PFSK-1 (cell line): ENCODE results near the gene GPR132.

Experiments
- FOXP2 ChIP-seq: optimal IDR thresholded peaks from 2 replicates; pipeline ENCODE3; 2011; ENCODE audit warnings: borderline replicate concordance, control low read depth, inconsistent platforms; ENCODE audit not compliant: insufficient read depth; ENCODE audit errors: extremely low read length, extremely low read depth
- POLR2AphosphoS5 ChIP-seq: IDR thresholded peaks from 2 replicates; pipeline ENCODE4 v1.6.1; 2012; ENCODE audit warnings: low read depth, mild to moderate bottlenecking, control low read depth, low read length, moderate library complexity
- SIN3A ChIP-seq: IDR thresholded peaks from 2 replicates; pipeline ENCODE4 v1.6.1; 2012; ENCODE audit warnings: mild to moderate bottlenecking, low read length, moderate library complexity, borderline replicate concordance; ENCODE audit not compliant: insufficient read depth
- TAF1 ChIP-seq: IDR thresholded peaks from 2 replicates; pipeline ENCODE4 v1.6.1; 2012; ENCODE audit warnings: low read length, control low read depth, borderline replicate concordance; ENCODE audit not compliant: insufficient read depth
- TF ChIP-seq, protein P1 (sequence below), 2 experiments: IDR thresholded peaks; 2 replicates each; pipeline versions ENCODE4 v1.6.1 to v1.8.0; 2011 to 2012; ENCODE audit warnings: low read depth in 2 of 2, low read length in 2 of 2, control low read depth in 1 of 2, inconsistent platforms in 1 of 2, mild to moderate bottlenecking in 1 of 2, moderate library complexity in 1 of 2; ENCODE audit not compliant: insufficient read depth in 1 of 2

DNA sequence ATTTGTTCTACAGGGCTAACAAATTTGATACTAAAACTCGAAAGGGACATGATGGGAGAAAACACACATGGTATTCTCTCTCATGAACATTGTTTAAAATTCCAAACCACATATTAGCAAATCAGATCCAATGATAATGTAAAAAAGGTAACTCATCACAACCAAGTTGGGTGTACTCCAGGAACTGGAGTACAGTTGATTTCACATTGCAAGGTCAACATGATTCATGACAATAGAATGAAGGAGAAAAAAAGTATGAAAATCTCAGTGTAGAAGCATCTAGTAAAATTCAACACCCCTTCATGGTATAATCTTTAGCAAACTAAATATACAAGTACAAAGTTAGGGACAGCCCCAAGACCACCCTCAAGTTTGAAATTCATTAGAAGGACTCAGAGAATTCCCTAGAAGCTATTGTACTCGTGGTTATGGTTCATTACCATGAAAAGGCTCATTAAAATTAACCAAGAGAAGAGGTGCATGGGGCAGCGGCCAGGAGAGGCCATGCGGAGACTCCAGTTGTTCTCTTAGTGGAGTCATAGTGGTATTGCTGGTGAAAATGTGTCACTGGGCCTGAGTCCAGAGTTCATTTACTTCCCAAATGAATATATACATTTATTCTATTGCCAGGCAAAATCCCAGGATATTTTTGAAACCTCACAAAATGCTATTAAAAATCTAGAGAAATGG is 41.3 kb downstream of the GPR132 start:
- TF ChIP-seq, protein P1, sequence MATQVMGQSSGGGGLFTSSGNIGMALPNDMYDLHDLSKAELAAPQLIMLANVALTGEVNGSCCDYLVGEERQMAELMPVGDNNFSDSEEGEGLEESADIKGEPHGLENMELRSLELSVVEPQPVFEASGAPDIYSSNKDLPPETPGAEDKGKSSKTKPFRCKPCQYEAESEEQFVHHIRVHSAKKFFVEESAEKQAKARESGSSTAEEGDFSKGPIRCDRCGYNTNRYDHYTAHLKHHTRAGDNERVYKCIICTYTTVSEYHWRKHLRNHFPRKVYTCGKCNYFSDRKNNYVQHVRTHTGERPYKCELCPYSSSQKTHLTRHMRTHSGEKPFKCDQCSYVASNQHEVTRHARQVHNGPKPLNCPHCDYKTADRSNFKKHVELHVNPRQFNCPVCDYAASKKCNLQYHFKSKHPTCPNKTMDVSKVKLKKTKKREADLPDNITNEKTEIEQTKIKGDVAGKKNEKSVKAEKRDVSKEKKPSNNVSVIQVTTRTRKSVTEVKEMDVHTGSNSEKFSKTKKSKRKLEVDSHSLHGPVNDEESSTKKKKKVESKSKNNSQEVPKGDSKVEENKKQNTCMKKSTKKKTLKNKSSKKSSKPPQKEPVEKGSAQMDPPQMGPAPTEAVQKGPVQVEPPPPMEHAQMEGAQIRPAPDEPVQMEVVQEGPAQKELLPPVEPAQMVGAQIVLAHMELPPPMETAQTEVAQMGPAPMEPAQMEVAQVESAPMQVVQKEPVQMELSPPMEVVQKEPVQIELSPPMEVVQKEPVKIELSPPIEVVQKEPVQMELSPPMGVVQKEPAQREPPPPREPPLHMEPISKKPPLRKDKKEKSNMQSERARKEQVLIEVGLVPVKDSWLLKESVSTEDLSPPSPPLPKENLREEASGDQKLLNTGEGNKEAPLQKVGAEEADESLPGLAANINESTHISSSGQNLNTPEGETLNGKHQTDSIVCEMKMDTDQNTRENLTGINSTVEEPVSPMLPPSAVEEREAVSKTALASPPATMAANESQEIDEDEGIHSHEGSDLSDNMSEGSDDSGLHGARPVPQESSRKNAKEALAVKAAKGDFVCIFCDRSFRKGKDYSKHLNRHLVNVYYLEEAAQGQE (IDR thresholded peaks at IDR 0.05; ENCODE audit: insufficient read depth in 1 of 2, low read depth in 2 of 2, low read length in 2 of 2): no peak
- TF ChIP-seq TAF1 (no peak), FOXP2 (no peak), SIN3A (no peak), POLR2AphosphoS5 (no peak)
